GM18867 (cell line): Measurements from ENCODE around the gene NIT1.

ENCODE experiments used
- ATAC-seq: cut with Tn5 transposase; IDR thresholded peaks from one replicate; pipeline ENCODE4 v1.9.1; 2021; ENCODE audit warnings: mild to moderate bottlenecking, moderate library complexity; ENCODE audit not compliant: unreplicated experiment

NIT1 gene

GRCh38 chr1:161117759-161118581 lies at the start of gene NIT1, which contains the start of gene PFDN2:
Gene NIT1, plus strand, starts transcription at chr1:161118105. Its CDS starts 72 bp downstream, at chr1:161118177.
Gene PFDN2, minus strand, starts transcription at chr1:161118037. Its CDS starts 11 bp downstream, at chr1:161118026.
- peak; percentile 83 for ATAC-seq

- peak; percentile 48 for ATAC-seq
Observed at GRCh38 chr1:161068306-161069234, 49.3 kb upstream of the NIT1 start.

GRCh38 chr1:161069241-161069640 lies 48.7 kb upstream of the NIT1 start:
- no peak for ATAC-seq

GRCh38 chr1:161069731-161070270 lies 48.1 kb upstream of the NIT1 start, which contains the start of gene ARHGAP30:
Gene ARHGAP30, minus strand, starts transcription at chr1:161069891. Its CDS starts 267 bp downstream, at chr1:161069624.
- peak; percentile 87 for ATAC-seq

- ATAC-seq = no peak
Observed at GRCh38 chr1:161070761-161071160, 47.1 kb upstream of the NIT1 start.

- ATAC-seq = no peak
Observed at GRCh38 chr1:161071886-161072371, 46.0 kb upstream of the NIT1 start.

GRCh38 chr1:161072751-161073449 lies 45.0 kb upstream of the NIT1 start:
- no peak for ATAC-seq

- no peak for ATAC-seq
Observed at GRCh38 chr1:161073474-161074121, 44.3 kb upstream of the NIT1 start.

- no peak for ATAC-seq
Observed at GRCh38 chr1:161074676-161075368, 43.1 kb upstream of the NIT1 start.

- ATAC-seq = no peak
Observed at GRCh38 chr1:161076410-161076809, 41.5 kb upstream of the NIT1 start.

GRCh38 chr1:161077426-161077825 lies 40.5 kb upstream of the NIT1 start:
- ATAC-seq = no peak

- ATAC-seq = no peak
Observed at GRCh38 chr1:161079436-161080110, 38.3 kb upstream of the NIT1 start.

GRCh38 chr1:161080441-161081405 lies 37.2 kb upstream of the NIT1 start:
- no peak for ATAC-seq

- ATAC-seq = no peak
Observed at GRCh38 chr1:161081519-161081918, 36.4 kb upstream of the NIT1 start.

GRCh38 chr1:161082483-161082882 lies 35.4 kb upstream of the NIT1 start:
- no peak for ATAC-seq

GRCh38 chr1:161082996-161083747 lies 34.7 kb upstream of the NIT1 start:
- no peak for ATAC-seq
